ENCODE measurements around the gene WWOX. TPM values are rescaled to one million over a fixed set of nuclear protein-coding genes. Genes with fewer than 3 reads are reported as not detected.
A peak's percentile ranks its signal among the peaks of the same experiment; 100 is the strongest.
"Not testable (repeated sequence)": the region's sequence is repeated elsewhere in the genome, so short reads cannot be mapped to it uniquely, and the experiment has no call there.

The WWOX gene
- total RNA-seq, 2 donors from 2014 or later: 30.0 to 35.4 TPM

GRCh38 chr16:78597809-78598570, 498.5 kb downstream of the WWOX start:
- Histone ChIP-seq H3K27ac (ENCODE audit: low read depth, low read length) (peak overlapping the region; percentile 26), H3K27me3 (ENCODE audit: control insufficient read depth, insufficient read depth, low read length, poor library complexity, severe bottlenecking) (no peaks in the 10 kb centered on the region), H3K4me1 (ENCODE audit: control insufficient read depth, insufficient read depth, low read length) (no peaks in the 10 kb centered on the region), H3K4me3 (ENCODE audit: low read length) (no peak overlapping the region), H3K9me3 (ENCODE audit: control insufficient read depth, low read length) (no peaks in the 10 kb centered on the region), H3K9ac (ENCODE audit: extremely low read depth, low read length, poor library complexity, severe bottlenecking) (no peak overlapping the region), H3K36me3 (ENCODE audit: control insufficient read depth, insufficient read depth, low read length) (no peaks in the 10 kb centered on the region)
- Mint-ChIP-seq H3K4me1 (peaks cover 18% of the 10 kb centered on the region), H3K27me3 (ENCODE audit: insufficient read depth) (no peaks in the 10 kb centered on the region), H3K36me3 (ENCODE audit: low read depth) (no peaks in the 10 kb centered on the region), H3K27ac (no peak overlapping the region), H3K9me3 (no peaks in the 10 kb centered on the region), H3K4me3 (no peak overlapping the region)
- 92 to 100% methylated on average over 2 to 9 of the region's 9 CpGs for WGBS, 2 experiments (ENCODE audit: insufficient coverage in 1 of 2, insufficient read length in 1 of 2)
- no peak for TF ChIP-seq CTCF (conservative IDR thresholded peaks at IDR 0.05)
- no peak for DNase-seq

GRCh38 chr16:78599271-78599670, 499.8 kb downstream of the WWOX start:
- Histone ChIP-seq H3K9me3 (ENCODE audit: control insufficient read depth, low read length) (no peaks in the 10 kb centered on the region), H3K4me3 (ENCODE audit: low read length) (no peak overlapping the region), H3K36me3 (ENCODE audit: control insufficient read depth, insufficient read depth, low read length) (no peaks in the 10 kb centered on the region), H3K9ac (ENCODE audit: extremely low read depth, low read length, poor library complexity, severe bottlenecking) (no peak overlapping the region), H3K27me3 (ENCODE audit: control insufficient read depth, insufficient read depth, low read length, poor library complexity, severe bottlenecking) (no peaks in the 10 kb centered on the region), H3K4me1 (ENCODE audit: control insufficient read depth, insufficient read depth, low read length) (no peaks in the 10 kb centered on the region), H3K27ac (ENCODE audit: low read depth, low read length) (peak overlapping the region; percentile 56)
- H3K27ac Mint-ChIP-seq: no peak overlapping the region
- H3K9me3 Mint-ChIP-seq: no peaks in the 10 kb centered on the region
- no peaks in the 10 kb centered on the region for H3K36me3 Mint-ChIP-seq (ENCODE audit: low read depth)
- no peak for DNase-seq
- peaks cover 13% of the 10 kb centered on the region for H3K4me1 Mint-ChIP-seq
- WGBS, 2 experiments (ENCODE audit: insufficient coverage in 1 of 2, insufficient read length in 1 of 2): 88 to 94% methylated on average over 2 to 4 of the region's 4 CpGs
- H3K27me3 Mint-ChIP-seq (ENCODE audit: insufficient read depth): no peaks in the 10 kb centered on the region
- TF ChIP-seq CTCF (conservative IDR thresholded peaks at IDR 0.05): no peak
- H3K4me3 Mint-ChIP-seq: no peak overlapping the region

- not testable (repeated sequence) for H3K9me3 ChIP-seq (ENCODE audit: control insufficient read depth, low read length); H3K4me1 ChIP-seq (ENCODE audit: control insufficient read depth, insufficient read depth, low read length); DNase-seq; H3K36me3 Mint-ChIP-seq (ENCODE audit: low read depth); H3K27me3 ChIP-seq (ENCODE audit: control insufficient read depth, insufficient read depth, low read length, poor library complexity, severe bottlenecking); H3K9me3 Mint-ChIP-seq; H3K27me3 Mint-ChIP-seq (ENCODE audit: insufficient read depth); H3K4me3 Mint-ChIP-seq; H3K36me3 ChIP-seq (ENCODE audit: control insufficient read depth, insufficient read depth, low read length); H3K4me3 ChIP-seq (ENCODE audit: low read length); H3K9ac ChIP-seq (ENCODE audit: extremely low read depth, low read length, poor library complexity, severe bottlenecking); H3K27ac Mint-ChIP-seq
- H3K4me1 Mint-ChIP-seq: peaks cover 24% of the 10 kb centered on the region
- no CpG with 5 or more reads among the region's 2 CpGs for WGBS, 2 experiments (ENCODE audit: insufficient coverage in 1 of 2, insufficient read length in 1 of 2)
- H3K27ac ChIP-seq (ENCODE audit: low read depth, low read length): peak overlapping the region; percentile 87
Measured at GRCh38 chr16:78604423-78605062, 505.1 kb downstream of the WWOX start.

All from endodermal cell (in vitro differentiated cells).